Psoas muscle (tissue), 8 donors: Measurements from ENCODE around the gene JAKMIP1. TPM values are rescaled to one million over a fixed set of nuclear protein-coding genes. Genes with fewer than 3 reads are reported as not detected.

ENCODE experiments used
- ATAC-seq, 4 donors: fragments of 200-7000 bp; cut with Tn5 transposase; one replicate each; pipeline ENCODE4 v1.9.1; 2020; ENCODE audit warnings: moderate library complexity in 3 of 4, mild to moderate bottlenecking in 2 of 4
- DNase-seq, 2 donors: peaks; one replicate each; pipeline ENCODE4 v3.0.0-alpha.2; 2020
- H3K27ac ChIP-seq: fragments of 200-600 bp; one replicate; pipeline ENCODE4 v1.8.0; 2022
- H3K27me3 ChIP-seq, 3 donors: fragments of 200-600 bp in 1 of 3; one replicate each; pipeline versions ENCODE4 v1.6.1 to v1.8.0; 2013 to 2022; ENCODE audit warnings: low read length in 2 of 3, mild to moderate bottlenecking in 2 of 3, moderate library complexity in 1 of 3; ENCODE audit not compliant: insufficient read depth in 3 of 3
- H3K36me3 ChIP-seq, 2 donors: fragments of 200-600 bp in 1 of 2; one replicate each; pipeline versions ENCODE4 v1.6.1 to v1.8.0; 2013 to 2022; ENCODE audit warnings: low read depth in 1 of 2, mild to moderate bottlenecking in 1 of 2, moderate library complexity in 1 of 2; ENCODE audit not compliant: insufficient read depth in 1 of 2
- H3K4me1 ChIP-seq: fragments of 200-600 bp; one replicate; pipeline ENCODE4 v1.8.0; 2022
- H3K4me3 ChIP-seq: fragments of 200-600 bp; one replicate; pipeline ENCODE4 v1.8.0; 2022; ENCODE audit warnings: mild to moderate bottlenecking
- H3K9me3 ChIP-seq: fragments of 200-600 bp; one replicate; pipeline ENCODE4 v1.8.0; 2022
- CTCF ChIP-seq: fragments of 200-600 bp; IDR thresholded peaks from one replicate; pipeline ENCODE4 v1.8.0; 2022; ENCODE audit warnings: antibody characterized with exemption
- WGBS, 3 donors: extraction: QIAGEN DNeasy Blood & Tissue Kit; methylation state at CpG; one replicate each; pipeline versions ENCODE4 v1.1.6 to v1.1.7; 2013; 5-methylcytosine and 5-hydroxymethylcytosine counted together
- intact Hi-C, 2 donors: fragments of 100-400 bp; cut with DNase I; formaldehyde crosslinking; loops; one replicate each; pipeline versions ENCODE4 v1.11.0 to v1.14.2; 2022
- polyA plus RNA-seq, 3 donors: library from polyadenylated mRNA; stranded (reverse); fragments of 200-250 nt; gene quantifications; one replicate each; pipeline ENCODE4 v1.2.3, GENCODE V29; 2013
- total RNA-seq, 4 donors: library from RNA; stranded (reverse); fragmentation: NEBNext Ultra II Directional in 2 of 4; extraction: Animal tissue kit (Norgen Biotek cat#: 25700) in 2 of 4; gene quantifications; one replicate each; pipeline versions ENCODE4 v1.2.1 to v1.2.4, GENCODE V29; 2021 to 2023
- donor health status: healthy with polysubstance abuse.
- donor health status: DM: no; HTN: no; CAD: no; lungs with moderate emphysema.
- donor health status: Bipolar disorder and iron deficiency.
- donor health status: healthy.
- donor health status: DM: yes; HTN: yes; CAD: no.
- donor health status: DM: no; HTN: no; CAD: no.
- donor health status: DM: no; HTN: no; CAD: no.
- donor health status: DM: yes; HTN: yes; CAD: no.

The JAKMIP1 gene
- total and polyA plus RNA-seq, 7 donors = 0.04 TPM; not detected in 6

- H3K4me3 ChIP-seq = no peak overlapping the region
- H3K27ac ChIP-seq = no peak overlapping the region
- H3K27me3 ChIP-seq = peaks cover 0 to 3% (median 0%) of the 10 kb centered on the region in 3 donors
- DNase-seq (no peak), ATAC-seq (no peak)
- 49 to 56% (median 51%) methylated on average over 8 of the region's 8 CpGs for WGBS, 3 donors
- no peak for TF ChIP-seq CTCF
- no peaks in the 10 kb centered on the region for H3K9me3 ChIP-seq
- no peaks in the 10 kb centered on the region for H3K36me3 ChIP-seq
- no peaks in the 10 kb centered on the region for H3K4me1 ChIP-seq
- intact Hi-C loops = no loop called here
Measured at GRCh38 chr4:6038711-6039110, 161.6 kb downstream of the JAKMIP1 start.

- TF ChIP-seq CTCF = no peak
- Histone ChIP-seq H3K36me3 (no peaks in the 10 kb centered on the region), H3K4me1 (no peaks in the 10 kb centered on the region), H3K27me3 (no peaks in the 10 kb centered on the region), H3K9me3 (no peaks in the 10 kb centered on the region), H3K4me3 (no peak overlapping the region), H3K27ac (no peak overlapping the region)
- DNase-seq (no peak), ATAC-seq (no peak)
- WGBS, 3 donors = 94 to 96% (median 94%) methylated on average over 16 of the region's 16 CpGs
- intact Hi-C loops = no loop called here
Measured at GRCh38 chr4:6035786-6036185, 164.6 kb downstream of the JAKMIP1 start.

- WGBS, 3 donors = 65% methylated on average over 4 of the region's 4 CpGs
- Histone ChIP-seq H3K27ac (no peak overlapping the region), H3K9me3 (no peaks in the 10 kb centered on the region), H3K4me3 (no peak overlapping the region), H3K36me3 (no peaks in the 10 kb centered on the region), H3K27me3 (no peaks in the 10 kb centered on the region), H3K4me1 (no peaks in the 10 kb centered on the region)
- ATAC-seq (no peak), DNase-seq (no peak)
- intact Hi-C loops = no loop called here
- TF ChIP-seq CTCF = no peak
Measured at GRCh38 chr4:6033381-6033780, 167.0 kb downstream of the JAKMIP1 start.

GRCh38 chr4:6032249-6033244, 167.8 kb downstream of the JAKMIP1 start:
- intact Hi-C loops = no loop called here
- Histone ChIP-seq H3K27ac (no peak overlapping the region), H3K9me3 (no peaks in the 10 kb centered on the region), H3K4me1 (no peaks in the 10 kb centered on the region), H3K36me3 (no peaks in the 10 kb centered on the region), H3K4me3 (no peak overlapping the region), H3K27me3 (no peaks in the 10 kb centered on the region)
- TF ChIP-seq CTCF = no peak
- no peak for DNase-seq
- WGBS, 3 donors = 42 to 54% (median 50%) methylated on average over 11 of the region's 11 CpGs
- ATAC-seq = no peak
